ENCODE measurements around the gene FNIP2.
A peak's percentile ranks its signal among the peaks of the same experiment; 100 is the strongest.

The FNIP2 gene

GRCh38 chr4:158814636-158815330, 46.0 kb downstream of the FNIP2 start:
- DNase-seq (ENCODE audit: low read depth), result peak; percentile 58
- H3K4me3 ChIP-seq (ENCODE audit: low read length), result no peak overlapping the region
- TF ChIP-seq, protein P1, sequence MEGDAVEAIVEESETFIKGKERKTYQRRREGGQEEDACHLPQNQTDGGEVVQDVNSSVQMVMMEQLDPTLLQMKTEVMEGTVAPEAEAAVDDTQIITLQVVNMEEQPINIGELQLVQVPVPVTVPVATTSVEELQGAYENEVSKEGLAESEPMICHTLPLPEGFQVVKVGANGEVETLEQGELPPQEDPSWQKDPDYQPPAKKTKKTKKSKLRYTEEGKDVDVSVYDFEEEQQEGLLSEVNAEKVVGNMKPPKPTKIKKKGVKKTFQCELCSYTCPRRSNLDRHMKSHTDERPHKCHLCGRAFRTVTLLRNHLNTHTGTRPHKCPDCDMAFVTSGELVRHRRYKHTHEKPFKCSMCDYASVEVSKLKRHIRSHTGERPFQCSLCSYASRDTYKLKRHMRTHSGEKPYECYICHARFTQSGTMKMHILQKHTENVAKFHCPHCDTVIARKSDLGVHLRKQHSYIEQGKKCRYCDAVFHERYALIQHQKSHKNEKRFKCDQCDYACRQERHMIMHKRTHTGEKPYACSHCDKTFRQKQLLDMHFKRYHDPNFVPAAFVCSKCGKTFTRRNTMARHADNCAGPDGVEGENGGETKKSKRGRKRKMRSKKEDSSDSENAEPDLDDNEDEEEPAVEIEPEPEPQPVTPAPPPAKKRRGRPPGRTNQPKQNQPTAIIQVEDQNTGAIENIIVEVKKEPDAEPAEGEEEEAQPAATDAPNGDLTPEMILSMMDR (conservative IDR thresholded peaks at IDR 0.05; ENCODE audit: low read depth, low read length), result no peak

- H3K4me3 ChIP-seq (ENCODE audit: low read length), result no peak overlapping the region
- TF ChIP-seq, protein P1 (conservative IDR thresholded peaks at IDR 0.05; ENCODE audit: low read depth, low read length), result no peak
- no peak for DNase-seq (ENCODE audit: low read depth)
Observed at GRCh38 chr4:158816955-158817354, 48.1 kb downstream of the FNIP2 start.

GRCh38 chr4:158817562-158818296, 48.9 kb downstream of the FNIP2 start:
- H3K4me3 ChIP-seq (ENCODE audit: low read length), result no peak overlapping the region
- DNase-seq (ENCODE audit: low read depth), result peak; percentile 59
- TF ChIP-seq, protein P1 (conservative IDR thresholded peaks at IDR 0.05; ENCODE audit: low read depth, low read length), result no peak

DNA sequence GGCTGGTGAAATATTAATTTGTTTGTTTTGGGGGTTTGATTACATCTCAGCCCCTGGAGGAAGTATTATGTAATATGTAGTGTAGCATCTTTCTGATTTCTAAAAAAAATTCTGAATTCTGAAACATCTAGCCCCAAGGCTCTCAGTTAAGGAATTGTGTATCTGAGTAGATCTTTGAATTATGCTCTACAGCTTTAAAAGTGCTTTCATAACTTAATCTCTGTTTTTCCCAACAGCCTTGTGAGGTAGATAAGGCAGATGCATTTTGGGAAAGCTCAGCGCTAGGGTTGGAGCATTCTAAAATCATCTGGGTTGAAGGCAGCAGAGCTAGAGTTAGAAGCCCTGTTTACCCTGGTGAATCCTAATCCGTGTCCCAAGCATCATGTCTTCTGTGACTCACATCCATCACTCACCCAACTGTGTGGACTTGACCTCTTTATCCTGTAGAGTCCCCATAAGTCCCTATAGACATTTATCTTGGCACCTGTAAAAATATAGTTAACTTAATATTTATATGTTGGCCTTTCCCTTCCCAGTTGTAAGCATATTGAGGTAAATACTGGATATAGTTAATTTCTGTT, 49.8 kb downstream of the FNIP2 start:
- no peak overlapping the region for H3K4me3 ChIP-seq (ENCODE audit: low read length)
- DNase-seq (ENCODE audit: low read depth), result no peak
- TF ChIP-seq, protein P1 (conservative IDR thresholded peaks at IDR 0.05; ENCODE audit: low read depth, low read length), result no peak

DNA sequence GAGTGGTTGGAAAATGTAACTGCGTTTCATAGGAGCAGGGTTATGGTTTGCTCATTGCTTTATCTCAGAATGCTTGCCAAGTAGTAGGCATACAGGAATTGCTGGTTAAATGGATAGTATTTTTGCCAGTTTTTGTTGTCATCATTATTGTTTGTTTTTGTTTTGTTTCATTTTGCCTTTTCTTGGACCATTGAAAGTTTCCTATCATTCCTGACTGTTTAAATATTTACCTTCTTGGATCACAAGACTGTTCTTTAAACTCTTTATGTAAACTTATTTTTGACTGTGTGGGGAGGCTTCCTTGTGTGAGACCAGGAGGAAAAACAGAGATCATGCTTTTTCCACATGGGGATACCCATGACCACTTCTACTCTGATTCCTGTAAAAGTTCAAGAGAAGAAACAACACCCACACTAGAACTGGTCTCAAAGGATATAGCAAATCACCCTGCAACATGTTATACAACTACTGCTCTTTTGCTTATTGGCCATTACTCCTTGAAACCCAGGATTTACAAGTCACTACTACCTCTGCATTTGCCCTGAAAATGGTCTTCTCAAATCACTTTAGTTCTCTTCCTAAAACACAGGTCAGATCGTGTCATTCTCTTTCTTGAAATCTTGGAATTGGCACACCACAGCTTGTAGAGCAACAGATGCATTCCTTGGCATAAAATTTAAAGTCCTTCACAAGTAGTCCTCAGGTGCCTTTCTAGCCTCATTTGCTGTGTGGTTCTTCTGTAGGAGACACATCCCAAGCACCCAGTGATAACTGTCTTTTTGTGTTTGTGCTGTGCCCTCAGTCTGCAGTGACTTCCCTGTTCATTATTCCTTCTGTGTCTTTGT, 51.3 kb downstream of the FNIP2 start:
- DNase-seq (ENCODE audit: low read depth), result no peak
- no peak overlapping the region for H3K4me3 ChIP-seq (ENCODE audit: low read length)
- TF ChIP-seq, protein P1 (conservative IDR thresholded peaks at IDR 0.05; ENCODE audit: low read depth, low read length), result no peak

GRCh38 chr4:158821228-158821971, 52.6 kb downstream of the FNIP2 start:
- no peak overlapping the region for H3K4me3 ChIP-seq (ENCODE audit: low read length)
- TF ChIP-seq, protein P1 (conservative IDR thresholded peaks at IDR 0.05; ENCODE audit: low read depth, low read length), result no peak
- DNase-seq (ENCODE audit: low read depth), result no peak

Measured in retinal pigment epithelial cell (primary cell).